Central memory CD4-positive, alpha-beta T cell (primary cell): ENCODE measurements around the gene HRH2.

Source experiments
- DNase-seq: peaks from one replicate; pipeline ENCODE4 v3.0.0; 2022

Gene HRH2

GRCh38 chr5:175678074-175678473 is 20.2 kb downstream of the HRH2 start:
- no peak for DNase-seq

- no peak for DNase-seq
Observed at GRCh38 chr5:175679411-175679810, 21.5 kb downstream of the HRH2 start.

GRCh38 chr5:175680020-175680419 is 22.1 kb downstream of the HRH2 start:
- no peak for DNase-seq

- DNase-seq, result no peak
Observed at GRCh38 chr5:175680463-175680862, 22.6 kb downstream of the HRH2 start.

- no peak for DNase-seq
Observed at GRCh38 chr5:175681045-175681967, 23.4 kb downstream of the HRH2 start.

- DNase-seq, result no peak
Observed at GRCh38 chr5:175681968-175682340, 24.1 kb downstream of the HRH2 start.

GRCh38 chr5:175682664-175683063 is 24.8 kb downstream of the HRH2 start:
- DNase-seq, result no peak

GRCh38 chr5:175683231-175683630 is 25.4 kb downstream of the HRH2 start:
- DNase-seq, result no peak

GRCh38 chr5:175683921-175684320 is 26.1 kb downstream of the HRH2 start:
- no peak for DNase-seq

- DNase-seq, result no peak
Observed at GRCh38 chr5:175684931-175685330, 27.1 kb downstream of the HRH2 start.

GRCh38 chr5:175685701-175686350 is 28.0 kb downstream of the HRH2 start:
- no peak for DNase-seq

GRCh38 chr5:175686396-175686795 is 28.5 kb downstream of the HRH2 start:
- no peak for DNase-seq

- DNase-seq, result no peak
Observed at GRCh38 chr5:175686826-175687225, 29.0 kb downstream of the HRH2 start.

- DNase-seq, result no peak
Observed at GRCh38 chr5:175687231-175687701, 29.4 kb downstream of the HRH2 start.

GRCh38 chr5:175688352-175689146 is 30.7 kb downstream of the HRH2 start:
- DNase-seq, result no peak

GRCh38 chr5:175689147-175689991 is 31.5 kb downstream of the HRH2 start:
- no peak for DNase-seq

- DNase-seq, result no peak
Observed at GRCh38 chr5:175690025-175690424, 32.2 kb downstream of the HRH2 start.

- no peak for DNase-seq
Observed at GRCh38 chr5:175690586-175690985, 32.7 kb downstream of the HRH2 start.

- no peak for DNase-seq
Observed at GRCh38 chr5:175691761-175692160, 33.9 kb downstream of the HRH2 start.

GRCh38 chr5:175692235-175692995 is 34.5 kb downstream of the HRH2 start:
- no peak for DNase-seq

- DNase-seq, result no peak
Observed at GRCh38 chr5:175692996-175693710, 35.3 kb downstream of the HRH2 start.
